Gastrocnemius medialis (tissue), 4 donors: Measurements from ENCODE around the gene SPATA7.
A peak's percentile ranks its signal among the peaks of the same experiment; 100 is the strongest.

Experiments
- POLR2A ChIP-seq, 2 donors: fragments of 450-650 bp; IDR thresholded peaks; one replicate each; pipeline ENCODE4 v1.6.1; 2017; ENCODE audit warnings: antibody characterized with exemption in 2 of 2, mild to moderate bottlenecking in 2 of 2, moderate library complexity in 2 of 2
- TF ChIP-seq, protein P1 (sequence below), 5 experiments: fragments of 450-650 bp in 3 of 5; fragments of 200-600 bp in 2 of 5; sonication (generic) in 2 of 5; IDR thresholded peaks in 4 of 5; conservative IDR thresholded peaks in 1 of 5; 1 replicate in 4 of 5; 2 replicates in 1 of 5; pipeline ENCODE4 v1.5.1; 2016 to 2019; ENCODE audit warnings: antibody characterized with exemption in 5 of 5, mild to moderate bottlenecking in 3 of 5, moderate library complexity in 3 of 5

DNA sequence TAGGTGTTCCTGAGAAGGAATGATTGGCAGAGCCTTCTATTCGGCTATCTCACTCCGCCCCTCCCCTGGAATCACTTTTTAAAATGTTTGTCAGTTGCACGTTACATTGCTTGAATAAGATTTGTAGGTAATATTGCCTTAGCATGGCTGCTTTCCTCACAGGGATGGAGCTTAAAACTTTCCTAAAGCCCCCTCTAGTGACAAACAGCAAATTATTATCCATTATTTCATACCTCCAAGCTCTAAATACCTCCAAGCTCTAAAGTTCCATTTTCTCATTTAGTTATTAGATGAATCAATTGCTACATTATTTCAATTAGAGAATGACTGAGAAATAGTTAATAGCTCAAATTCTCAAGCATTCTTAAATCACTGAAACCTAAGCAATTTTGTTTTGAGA, 5.1 kb upstream of the SPATA7 start:
- no peak for TF ChIP-seq POLR2A (IDR thresholded peaks at IDR 0.05)
- TF ChIP-seq, protein P1, sequence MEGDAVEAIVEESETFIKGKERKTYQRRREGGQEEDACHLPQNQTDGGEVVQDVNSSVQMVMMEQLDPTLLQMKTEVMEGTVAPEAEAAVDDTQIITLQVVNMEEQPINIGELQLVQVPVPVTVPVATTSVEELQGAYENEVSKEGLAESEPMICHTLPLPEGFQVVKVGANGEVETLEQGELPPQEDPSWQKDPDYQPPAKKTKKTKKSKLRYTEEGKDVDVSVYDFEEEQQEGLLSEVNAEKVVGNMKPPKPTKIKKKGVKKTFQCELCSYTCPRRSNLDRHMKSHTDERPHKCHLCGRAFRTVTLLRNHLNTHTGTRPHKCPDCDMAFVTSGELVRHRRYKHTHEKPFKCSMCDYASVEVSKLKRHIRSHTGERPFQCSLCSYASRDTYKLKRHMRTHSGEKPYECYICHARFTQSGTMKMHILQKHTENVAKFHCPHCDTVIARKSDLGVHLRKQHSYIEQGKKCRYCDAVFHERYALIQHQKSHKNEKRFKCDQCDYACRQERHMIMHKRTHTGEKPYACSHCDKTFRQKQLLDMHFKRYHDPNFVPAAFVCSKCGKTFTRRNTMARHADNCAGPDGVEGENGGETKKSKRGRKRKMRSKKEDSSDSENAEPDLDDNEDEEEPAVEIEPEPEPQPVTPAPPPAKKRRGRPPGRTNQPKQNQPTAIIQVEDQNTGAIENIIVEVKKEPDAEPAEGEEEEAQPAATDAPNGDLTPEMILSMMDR (IDR thresholded peaks at IDR 0.05 in 4 of 5, conservative IDR thresholded peaks at IDR 0.05 in 1 of 5) = peak in 1 of 5 experiments; percentile 12
